NCI-H510A treated with DMSO at 0.1 percent for 48 hours (cell line): ENCODE data around the gene QRICH1.
A peak's percentile ranks its signal among the peaks of the same experiment; 100 is the strongest.

ENCODE experiments used
- DNase-seq: peaks from one replicate; lab custom pipeline; 2025; lab: John Stamatoyannopoulos, UW

The QRICH1 gene

DNA sequence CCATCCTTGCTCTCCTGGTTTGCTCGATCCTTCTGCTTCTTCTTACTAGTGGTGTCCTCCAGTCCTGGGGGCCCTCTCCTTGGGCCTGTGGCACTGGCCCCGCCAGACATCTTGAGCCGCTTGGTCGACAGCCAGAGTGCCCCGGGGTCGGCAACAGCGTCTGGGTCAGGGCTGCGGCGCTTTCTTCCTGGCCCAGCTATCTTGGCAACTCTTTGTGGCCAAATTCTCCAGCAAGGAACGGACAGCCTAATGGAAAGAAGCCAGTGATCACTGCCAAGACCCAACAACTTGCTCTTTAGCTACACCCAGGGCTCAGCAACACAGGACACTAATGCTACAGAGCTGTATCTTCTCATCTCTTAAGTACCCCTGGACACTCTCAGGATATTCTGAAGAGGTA, 25.2 kb upstream of the QRICH1 start:
- no peak for DNase-seq

- no peak for DNase-seq
These were observed 18.4 kb upstream of the QRICH1 start for GRCh38 chr3:49112262-49112661.

DNA sequence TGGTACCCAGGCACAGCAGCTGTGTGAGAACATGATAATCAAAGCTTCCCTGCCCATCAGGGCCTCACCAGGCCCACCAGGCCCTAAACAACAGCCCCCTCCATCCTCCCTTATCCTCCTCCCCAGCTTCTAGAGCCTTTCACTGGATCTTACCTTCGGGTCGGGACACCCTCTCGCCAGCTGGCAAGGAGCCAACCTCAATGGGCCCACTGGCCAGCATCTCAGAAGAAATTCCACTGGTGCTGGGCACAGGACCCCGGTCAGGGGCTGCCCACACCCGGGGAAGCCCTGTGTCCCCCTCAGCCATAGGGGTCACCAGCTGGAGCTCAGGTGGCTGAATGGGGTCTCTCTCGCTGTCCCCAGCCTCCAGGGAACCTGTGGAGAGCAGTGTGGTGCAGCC, 17.5 kb upstream of the QRICH1 start:
- DNase-seq = no peak

DNA sequence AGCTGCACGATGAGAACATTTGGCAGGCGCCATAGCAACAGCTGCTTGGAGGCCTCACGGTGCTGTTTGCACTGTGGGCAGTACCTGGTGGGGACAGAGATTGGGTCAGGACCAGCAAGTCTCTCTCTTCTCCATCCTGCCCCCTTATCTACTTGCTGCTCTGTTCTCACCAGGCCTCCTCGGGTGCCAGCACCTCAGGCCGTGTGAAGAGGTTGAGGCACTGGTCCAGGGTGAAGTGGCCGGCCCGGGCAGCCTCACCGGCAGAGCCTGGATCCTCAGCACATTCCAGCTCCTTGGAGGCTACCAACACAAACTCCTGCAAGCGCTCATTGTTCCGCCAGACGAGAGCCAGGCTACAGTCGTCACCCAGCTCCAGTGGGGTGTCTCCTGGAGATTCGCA, 16.9 kb upstream of the QRICH1 start:
- DNase-seq = no peak

- DNase-seq = no peak
These were observed 14.5 kb upstream of the QRICH1 start for GRCh38 chr3:49108346-49108745.

DNA sequence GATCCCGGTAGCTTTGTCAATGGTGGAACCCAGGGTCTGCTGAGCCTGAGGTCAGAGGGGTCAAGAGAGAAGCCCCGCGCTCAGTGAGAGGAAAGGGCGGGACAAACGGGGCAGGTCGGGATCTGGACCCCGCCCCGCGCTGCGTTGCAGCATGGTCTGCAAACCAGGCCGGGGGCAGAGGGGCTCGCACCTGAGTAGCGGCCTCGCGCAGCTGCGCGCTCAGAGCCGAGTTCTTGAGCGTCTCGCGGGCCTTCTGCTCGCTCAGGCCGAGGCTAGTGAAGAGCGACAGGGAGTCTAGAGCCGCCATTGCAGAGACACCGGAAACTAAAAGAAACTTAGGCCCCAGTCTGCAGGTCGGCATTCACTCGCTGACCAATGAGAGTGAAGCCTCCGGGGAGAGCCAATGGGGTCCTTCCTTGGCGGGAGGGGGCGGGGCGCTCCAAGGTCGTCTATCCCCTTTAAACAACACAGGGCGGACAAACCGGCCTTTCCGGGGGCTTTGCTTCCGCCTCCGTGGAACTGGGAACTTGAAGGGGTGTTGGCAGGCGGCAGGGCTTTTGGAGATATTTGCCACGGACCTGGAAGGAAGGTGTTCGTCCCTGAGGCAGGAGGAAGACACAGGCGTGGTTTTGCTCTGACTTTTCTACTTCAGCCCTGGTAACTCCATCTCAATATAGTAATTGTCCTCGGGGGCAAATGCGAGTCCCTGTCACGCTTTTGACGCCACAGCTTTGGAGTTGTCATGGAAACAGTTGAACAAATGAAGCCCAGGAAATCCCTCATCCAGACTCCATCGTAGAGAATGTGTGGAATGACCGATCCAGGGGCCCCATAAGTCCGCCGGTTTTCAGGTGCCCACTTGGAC, 10.8 kb upstream of the QRICH1 start, which contains the start of gene QARS1:
TSS of gene QARS1 (minus strand) at position 331 of the 865 bp plus-strand sequence. CDS start at position 307, 24 bp downstream.
- DNase-seq = peak; percentile 70

GRCh38 chr3:49104052-49104426, 10.2 kb upstream of the QRICH1 start:
- no peak for DNase-seq

DNA sequence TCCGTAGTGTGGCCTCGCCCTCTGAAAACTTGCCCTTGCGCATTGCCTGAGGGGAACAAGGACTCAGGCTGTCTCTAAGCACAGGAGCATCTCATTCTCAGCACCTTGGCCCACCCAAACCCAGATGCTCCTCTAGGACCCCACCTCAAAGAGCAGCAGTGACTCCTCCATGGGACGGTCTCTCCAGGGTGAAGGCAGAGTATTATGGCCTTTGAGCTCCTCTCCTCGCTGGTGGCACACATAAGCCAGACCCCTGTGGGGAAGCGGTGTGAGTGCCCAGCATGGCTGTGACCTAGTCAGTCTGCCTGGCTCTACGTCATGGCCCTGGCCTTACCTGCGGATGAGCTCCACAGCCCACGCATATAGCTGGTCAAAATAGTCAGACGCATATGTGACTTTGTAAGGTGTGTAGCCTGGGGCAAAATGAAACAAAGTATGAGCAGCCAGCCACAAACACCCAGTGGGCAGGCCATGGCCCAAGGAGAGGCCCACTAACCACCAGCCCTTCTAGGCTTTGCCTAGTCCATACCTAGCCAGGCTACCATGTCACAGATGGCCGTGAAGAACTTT, 6.3 kb upstream of the QRICH1 start:
- DNase-seq = no peak

GRCh38 chr3:49098910-49099630, 5.2 kb upstream of the QRICH1 start:
- no peak for DNase-seq

GRCh38 chr3:49098429-49098828, 4.6 kb upstream of the QRICH1 start:
- no peak for DNase-seq

DNA sequence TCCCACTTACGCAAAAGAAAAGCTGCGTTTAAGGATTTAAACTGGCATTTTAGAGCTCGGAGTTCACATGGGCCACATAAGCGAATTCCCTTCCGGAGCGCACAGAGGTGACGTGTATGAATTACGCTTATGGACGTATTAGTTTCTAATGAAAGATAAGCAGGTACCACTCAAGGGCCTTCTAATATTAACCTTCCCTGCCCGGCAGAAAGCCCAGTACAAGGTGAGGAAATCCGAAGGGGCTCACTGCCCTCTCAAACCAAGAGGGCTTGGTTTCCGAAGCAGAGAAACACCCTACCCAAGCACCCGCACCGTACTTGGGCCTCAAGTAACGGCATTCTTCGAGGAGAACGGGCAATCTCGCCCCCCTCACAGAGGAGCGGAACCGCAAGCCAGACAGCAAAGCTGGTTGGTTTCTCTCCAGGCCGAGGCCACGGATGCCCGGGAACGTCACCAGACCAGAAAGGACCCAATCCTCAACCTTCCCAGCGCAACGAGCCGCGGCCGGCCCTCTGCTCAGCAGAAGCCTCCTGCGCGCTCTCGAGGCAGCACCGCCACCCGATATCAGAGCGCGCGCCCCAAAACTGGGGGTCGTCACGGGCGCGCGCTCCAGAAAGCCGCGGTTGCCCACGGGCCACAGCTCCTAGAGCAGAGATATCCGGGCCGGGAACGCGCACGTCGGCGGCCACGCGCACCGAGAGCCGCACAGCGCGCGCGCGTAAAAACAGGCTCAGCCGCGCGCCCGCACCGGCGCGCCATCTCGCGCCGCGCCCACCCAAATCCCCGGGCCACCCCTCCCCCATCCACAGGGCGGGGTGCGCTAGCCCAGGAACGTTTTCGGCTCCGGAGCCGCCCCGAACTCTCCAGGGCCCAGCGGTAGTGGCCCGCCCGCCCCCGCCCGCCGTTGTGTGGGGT, 676 bp downstream of the QRICH1 start:
- peak; percentile 3 for DNase-seq

DNA sequence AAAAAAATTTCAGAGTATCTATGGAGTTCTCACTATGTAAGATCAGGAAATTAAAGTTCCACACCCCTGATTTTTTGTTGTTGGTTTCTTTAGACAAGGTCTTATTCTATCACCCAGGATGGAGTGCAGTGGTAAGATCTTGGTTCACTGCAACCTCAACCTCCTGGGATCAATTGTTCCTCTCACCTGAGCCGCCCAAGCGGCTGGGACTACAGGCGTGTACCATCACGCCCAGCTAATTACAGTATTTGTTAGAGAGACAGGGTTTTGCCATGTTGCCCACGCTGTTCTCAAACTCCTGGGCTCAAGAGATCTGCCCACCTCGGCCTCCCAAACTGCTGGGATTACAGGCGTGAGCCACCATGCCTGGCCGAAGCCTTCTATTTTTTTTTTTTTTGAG, 12.4 kb downstream of the QRICH1 start:
- DNase-seq = no peak

DNA sequence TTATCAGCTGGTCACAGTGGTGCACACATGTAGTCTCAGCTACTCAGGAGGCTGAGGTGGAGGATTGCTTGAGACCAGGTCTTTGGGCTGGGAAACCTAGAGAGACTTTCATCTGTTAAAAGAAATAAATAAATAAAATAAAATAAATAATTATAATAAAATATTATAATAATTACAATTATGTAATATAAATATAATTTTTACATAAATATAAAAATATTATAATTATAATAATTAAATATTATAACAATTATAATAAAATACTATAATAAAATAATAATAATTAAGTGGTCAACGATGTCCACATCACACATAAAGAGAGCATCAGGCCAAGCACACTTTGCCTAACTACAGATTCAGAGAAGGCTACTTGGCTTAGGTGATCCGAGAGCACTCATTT, 14.6 kb downstream of the QRICH1 start:
- DNase-seq = no peak

GRCh38 chr3:49076646-49077045, 17.2 kb downstream of the QRICH1 start:
- DNase-seq = no peak

GRCh38 chr3:49076116-49076515, 17.8 kb downstream of the QRICH1 start:
- no peak for DNase-seq

- no peak for DNase-seq
These were observed 35.9 kb downstream of the QRICH1 start for GRCh38 chr3:49058011-49058410.

DNA sequence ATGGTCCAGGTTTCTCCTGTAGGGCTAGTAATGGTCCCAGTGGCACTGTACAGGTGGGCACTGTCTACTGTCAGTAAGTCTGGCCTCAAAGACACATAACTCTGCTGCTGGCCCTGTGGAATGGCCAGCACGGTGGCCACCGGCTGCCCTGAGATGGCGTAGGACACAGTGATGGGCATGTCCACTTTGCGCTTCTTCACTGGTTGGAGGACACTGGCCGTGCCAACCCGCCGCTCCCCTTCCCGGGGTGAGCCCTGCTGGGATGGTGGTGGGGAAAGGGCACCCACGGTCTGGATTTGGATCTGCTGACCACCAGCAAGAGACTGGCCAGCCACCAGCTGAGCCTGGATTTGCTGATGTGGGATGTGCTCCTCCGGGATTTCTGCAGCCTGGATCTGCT, 36.6 kb downstream of the QRICH1 start:
- no peak for DNase-seq

DNA sequence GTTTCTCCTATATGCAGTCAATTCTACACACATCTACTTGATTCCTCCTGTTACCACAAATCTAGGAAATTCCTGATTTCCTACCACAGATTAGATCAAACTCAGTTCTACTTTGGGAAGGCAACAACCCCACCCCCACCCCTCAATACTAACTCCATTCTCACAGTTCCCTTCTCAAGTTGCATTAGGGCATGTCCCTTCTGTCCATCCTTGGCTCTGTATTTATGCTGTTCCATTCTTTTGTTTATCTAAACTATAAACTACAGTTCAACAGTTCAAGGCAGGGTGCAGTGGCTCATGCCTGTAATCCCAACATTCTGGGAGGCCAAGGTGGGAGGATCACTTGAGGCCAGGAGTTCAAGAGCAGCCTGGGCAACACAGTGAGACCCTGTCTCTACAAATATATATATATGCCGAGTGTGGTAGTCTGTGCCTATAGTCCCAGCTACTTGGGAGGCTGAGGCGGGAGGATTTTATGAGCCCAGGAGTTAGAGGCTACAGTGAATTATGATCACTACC, 39.5 kb downstream of the QRICH1 start:
- DNase-seq = no peak

- no peak for DNase-seq
These were observed 40.3 kb downstream of the QRICH1 start for GRCh38 chr3:49053543-49053942.

DNA sequence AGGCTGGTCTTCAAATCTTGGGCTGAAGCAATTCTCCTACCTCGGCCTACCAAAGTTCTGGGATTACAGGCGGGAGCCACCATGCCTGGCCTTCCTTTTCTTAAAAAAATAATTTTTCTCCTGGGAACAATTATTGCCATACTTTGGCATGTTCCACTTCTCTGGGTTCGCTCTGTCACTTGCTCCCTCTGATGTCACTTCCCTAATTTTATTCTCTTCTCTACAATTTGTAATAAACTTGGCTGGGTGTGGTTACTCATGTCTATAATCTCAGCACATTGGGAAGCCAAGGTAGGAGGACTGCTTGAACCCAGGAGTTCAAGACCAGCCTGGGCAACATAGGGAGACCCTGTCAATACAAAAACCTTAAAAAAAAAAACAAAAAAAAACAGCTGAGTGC, 58.6 kb downstream of the QRICH1 start:
- DNase-seq = no peak

GRCh38 chr3:49034650-49035049, 59.2 kb downstream of the QRICH1 start:
- DNase-seq = no peak
